HL-60 (cell line): ENCODE results near the gene FPR1.
"Not testable (repeated sequence)": the region's sequence is repeated elsewhere in the genome, so short reads cannot be mapped to it uniquely, and the experiment has no call there.

Experiments used
- TF ChIP-seq, protein P1 (sequence below): IDR thresholded peaks from 2 replicates; pipeline ENCODE4 v1.6.1; 2012; ENCODE audit warnings: low read depth; ENCODE audit not compliant: insufficient replicate concordance
- TF ChIP-seq, protein P2 (sequence below): IDR thresholded peaks from one replicate; pipeline ENCODE4 v1.5.1; 2011; ENCODE audit warnings: low read length, control low read depth, inconsistent platforms; ENCODE audit not compliant: insufficient read depth

DNA sequence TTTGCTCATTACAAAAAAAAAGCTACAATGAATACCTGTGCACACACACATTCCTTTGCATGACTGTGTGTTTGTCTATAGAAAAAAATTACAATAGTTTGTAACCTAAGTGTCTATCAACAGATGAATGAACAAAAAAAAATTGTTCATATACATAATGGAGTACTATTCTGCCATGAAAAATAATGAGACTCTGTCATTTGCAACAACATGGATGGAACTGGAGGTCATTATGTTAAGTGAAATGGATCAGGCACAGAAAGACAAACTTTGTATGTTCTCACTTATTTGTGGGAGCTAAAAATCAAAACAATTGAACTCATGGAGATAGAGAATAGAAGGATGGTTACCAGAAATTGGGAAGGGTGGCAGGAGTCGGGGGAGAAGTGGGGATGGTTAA, 24.9 kb upstream of the FPR1 start:
- TF ChIP-seq, protein P1, sequence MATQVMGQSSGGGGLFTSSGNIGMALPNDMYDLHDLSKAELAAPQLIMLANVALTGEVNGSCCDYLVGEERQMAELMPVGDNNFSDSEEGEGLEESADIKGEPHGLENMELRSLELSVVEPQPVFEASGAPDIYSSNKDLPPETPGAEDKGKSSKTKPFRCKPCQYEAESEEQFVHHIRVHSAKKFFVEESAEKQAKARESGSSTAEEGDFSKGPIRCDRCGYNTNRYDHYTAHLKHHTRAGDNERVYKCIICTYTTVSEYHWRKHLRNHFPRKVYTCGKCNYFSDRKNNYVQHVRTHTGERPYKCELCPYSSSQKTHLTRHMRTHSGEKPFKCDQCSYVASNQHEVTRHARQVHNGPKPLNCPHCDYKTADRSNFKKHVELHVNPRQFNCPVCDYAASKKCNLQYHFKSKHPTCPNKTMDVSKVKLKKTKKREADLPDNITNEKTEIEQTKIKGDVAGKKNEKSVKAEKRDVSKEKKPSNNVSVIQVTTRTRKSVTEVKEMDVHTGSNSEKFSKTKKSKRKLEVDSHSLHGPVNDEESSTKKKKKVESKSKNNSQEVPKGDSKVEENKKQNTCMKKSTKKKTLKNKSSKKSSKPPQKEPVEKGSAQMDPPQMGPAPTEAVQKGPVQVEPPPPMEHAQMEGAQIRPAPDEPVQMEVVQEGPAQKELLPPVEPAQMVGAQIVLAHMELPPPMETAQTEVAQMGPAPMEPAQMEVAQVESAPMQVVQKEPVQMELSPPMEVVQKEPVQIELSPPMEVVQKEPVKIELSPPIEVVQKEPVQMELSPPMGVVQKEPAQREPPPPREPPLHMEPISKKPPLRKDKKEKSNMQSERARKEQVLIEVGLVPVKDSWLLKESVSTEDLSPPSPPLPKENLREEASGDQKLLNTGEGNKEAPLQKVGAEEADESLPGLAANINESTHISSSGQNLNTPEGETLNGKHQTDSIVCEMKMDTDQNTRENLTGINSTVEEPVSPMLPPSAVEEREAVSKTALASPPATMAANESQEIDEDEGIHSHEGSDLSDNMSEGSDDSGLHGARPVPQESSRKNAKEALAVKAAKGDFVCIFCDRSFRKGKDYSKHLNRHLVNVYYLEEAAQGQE: not testable (repeated sequence)
- TF ChIP-seq, protein P2, sequence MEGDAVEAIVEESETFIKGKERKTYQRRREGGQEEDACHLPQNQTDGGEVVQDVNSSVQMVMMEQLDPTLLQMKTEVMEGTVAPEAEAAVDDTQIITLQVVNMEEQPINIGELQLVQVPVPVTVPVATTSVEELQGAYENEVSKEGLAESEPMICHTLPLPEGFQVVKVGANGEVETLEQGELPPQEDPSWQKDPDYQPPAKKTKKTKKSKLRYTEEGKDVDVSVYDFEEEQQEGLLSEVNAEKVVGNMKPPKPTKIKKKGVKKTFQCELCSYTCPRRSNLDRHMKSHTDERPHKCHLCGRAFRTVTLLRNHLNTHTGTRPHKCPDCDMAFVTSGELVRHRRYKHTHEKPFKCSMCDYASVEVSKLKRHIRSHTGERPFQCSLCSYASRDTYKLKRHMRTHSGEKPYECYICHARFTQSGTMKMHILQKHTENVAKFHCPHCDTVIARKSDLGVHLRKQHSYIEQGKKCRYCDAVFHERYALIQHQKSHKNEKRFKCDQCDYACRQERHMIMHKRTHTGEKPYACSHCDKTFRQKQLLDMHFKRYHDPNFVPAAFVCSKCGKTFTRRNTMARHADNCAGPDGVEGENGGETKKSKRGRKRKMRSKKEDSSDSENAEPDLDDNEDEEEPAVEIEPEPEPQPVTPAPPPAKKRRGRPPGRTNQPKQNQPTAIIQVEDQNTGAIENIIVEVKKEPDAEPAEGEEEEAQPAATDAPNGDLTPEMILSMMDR: not testable (repeated sequence)
